ENCODE measurements around the gene SRSF4.
"Not testable (repeated sequence)": the region's sequence is repeated elsewhere in the genome, so short reads cannot be mapped to it uniquely, and the experiment has no call there.

Gene SRSF4

DNA sequence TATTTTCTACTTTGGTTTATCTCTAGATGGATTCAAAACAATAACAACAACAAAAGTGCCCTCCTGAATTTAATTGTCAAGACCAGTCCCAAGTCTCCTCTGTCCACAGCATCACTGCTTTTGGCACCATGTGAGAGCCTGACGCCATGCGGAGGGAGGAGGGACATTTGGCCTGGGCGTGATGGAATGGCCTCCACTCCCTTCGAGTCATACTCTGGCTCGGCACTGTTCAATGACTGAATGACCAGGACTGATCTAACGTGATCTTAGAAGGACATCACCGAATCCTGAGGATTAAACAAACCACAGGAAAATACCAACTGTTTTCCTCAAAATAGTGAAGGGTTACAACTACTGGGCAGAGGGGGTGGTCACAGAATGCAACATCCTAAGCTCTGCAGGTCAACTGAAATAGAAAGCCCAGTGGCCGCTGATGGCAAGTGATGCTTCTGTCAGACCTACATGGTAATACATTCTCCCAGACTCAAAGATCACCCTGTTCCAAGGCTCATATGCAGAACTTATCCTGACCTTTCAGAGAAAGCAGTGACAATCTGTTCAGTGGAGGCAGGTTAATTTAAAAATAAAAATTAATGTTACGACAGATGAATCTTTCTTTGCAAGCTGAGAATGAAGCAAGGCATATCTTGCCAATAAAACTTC lies 19.1 kb downstream of the SRSF4 start:
- no peak for DNase-seq

GRCh38 chr1:29162025-29162424 lies 19.7 kb downstream of the SRSF4 start:
- no peak for DNase-seq

GRCh38 chr1:29159773-29160172 lies 21.9 kb downstream of the SRSF4 start:
- no peak for DNase-seq

GRCh38 chr1:29157269-29157601 lies 24.5 kb downstream of the SRSF4 start:
- no peak for DNase-seq

DNA sequence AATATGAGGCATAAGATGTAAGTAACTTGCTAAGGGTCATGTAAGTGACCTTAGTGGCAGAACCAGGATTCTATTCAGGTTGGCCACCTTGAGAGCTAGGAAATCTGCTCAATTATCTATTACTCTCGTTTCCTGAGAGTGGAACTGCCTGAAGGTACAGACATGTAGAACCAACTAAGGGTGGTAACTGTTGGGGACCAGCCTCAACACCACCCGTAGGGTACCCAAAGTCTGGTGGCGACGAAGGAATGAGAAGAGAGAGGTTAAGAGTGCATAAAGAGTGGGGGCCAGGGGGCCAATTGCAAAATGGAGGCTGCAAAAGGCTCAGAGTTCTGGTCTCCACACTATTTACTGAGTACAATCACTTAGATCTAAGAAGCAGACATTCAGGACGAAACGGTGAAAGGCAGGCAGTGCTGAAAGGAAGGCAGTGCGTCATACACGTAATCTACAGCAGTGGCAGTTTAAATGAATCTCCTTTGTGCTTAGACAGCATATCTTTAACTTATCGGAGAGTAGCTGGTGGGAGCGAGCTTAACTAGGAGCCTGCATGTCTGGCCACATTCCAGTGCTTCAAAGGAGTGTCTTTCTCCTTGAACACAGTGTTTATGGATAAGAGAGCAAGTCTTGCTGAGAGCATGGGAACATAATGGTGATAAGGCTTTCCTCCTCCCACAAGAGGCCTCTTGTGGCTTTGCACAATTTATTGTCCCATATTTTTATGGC lies 25.0 kb downstream of the SRSF4 start:
- no peak for DNase-seq

- no peak for DNase-seq
Observed at GRCh38 chr1:29152046-29152805, 29.5 kb downstream of the SRSF4 start.

- not testable (repeated sequence) for DNase-seq
Observed at GRCh38 chr1:29150346-29150745, 31.4 kb downstream of the SRSF4 start.

GRCh38 chr1:29148656-29149491 lies 32.8 kb downstream of the SRSF4 start:
- no peak for DNase-seq

- DNase-seq = no peak
Observed at GRCh38 chr1:29145739-29146437, 35.8 kb downstream of the SRSF4 start.

DNA sequence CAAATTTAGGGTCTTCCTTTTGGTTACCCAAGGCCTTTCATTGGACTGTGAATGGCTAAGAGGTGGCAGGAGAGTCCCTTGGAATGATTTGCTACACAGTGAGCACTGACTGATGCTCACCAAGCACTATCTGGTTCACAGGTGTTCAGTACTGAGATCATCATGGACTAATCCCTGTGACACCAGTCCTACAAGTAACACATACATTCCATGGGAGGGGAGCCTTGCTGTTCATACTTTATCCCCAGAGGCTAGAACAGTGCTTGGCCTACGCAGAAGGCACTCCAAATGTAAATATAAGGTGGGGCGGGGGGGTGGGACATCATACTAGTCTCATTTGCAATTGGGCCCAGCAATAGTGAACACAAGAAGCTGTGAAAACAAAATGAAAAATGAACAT lies 37.5 kb downstream of the SRSF4 start:
- no peak for DNase-seq

DNA sequence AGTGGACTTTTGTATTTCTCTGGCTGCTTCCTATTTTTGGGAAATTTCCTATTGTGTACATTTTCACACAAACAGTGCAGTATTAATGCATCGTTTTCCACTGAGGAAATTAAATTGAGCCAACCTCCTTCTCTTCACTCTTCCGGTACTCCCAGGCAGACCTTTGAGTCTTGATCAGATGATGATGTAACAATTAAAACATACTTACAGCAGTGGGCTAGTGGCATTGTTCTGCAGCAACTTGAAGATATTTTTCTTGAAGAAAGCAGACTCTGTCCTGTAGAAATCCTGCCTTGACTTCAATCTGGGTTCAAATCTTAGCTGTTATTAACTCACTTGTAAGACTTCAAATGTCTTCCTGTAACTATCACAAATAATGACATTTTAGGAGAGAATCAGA lies 39.0 kb downstream of the SRSF4 start:
- no peak for DNase-seq

DNA sequence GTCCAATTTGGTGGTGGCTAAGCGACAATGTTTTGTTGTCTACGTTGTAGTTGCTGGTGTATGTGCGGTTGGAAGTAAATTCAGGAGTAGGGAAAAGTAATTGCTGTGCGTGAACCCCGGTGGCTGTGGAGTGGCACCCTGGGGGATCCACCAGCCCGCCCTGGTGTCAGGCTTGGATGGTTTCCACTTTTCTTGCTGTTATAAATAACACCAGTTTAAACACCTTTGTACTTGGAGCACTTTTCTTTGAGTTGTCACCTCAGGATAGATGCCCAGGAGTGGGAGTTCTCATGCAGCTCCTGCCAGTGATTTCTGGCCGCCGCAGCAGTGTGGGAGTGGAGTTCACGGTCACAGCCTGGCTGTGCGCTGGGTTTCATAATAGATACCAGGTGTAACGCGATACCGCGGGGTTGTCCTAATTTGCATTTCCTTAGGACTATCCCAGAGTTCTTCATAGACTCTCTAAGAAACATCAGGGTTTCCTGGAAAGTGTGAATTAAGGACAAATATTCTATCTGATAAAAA lies 45.2 kb downstream of the SRSF4 start:
- no peak for DNase-seq

- no peak for DNase-seq
Observed at GRCh38 chr1:29134695-29135028, 47.0 kb downstream of the SRSF4 start.

DNA sequence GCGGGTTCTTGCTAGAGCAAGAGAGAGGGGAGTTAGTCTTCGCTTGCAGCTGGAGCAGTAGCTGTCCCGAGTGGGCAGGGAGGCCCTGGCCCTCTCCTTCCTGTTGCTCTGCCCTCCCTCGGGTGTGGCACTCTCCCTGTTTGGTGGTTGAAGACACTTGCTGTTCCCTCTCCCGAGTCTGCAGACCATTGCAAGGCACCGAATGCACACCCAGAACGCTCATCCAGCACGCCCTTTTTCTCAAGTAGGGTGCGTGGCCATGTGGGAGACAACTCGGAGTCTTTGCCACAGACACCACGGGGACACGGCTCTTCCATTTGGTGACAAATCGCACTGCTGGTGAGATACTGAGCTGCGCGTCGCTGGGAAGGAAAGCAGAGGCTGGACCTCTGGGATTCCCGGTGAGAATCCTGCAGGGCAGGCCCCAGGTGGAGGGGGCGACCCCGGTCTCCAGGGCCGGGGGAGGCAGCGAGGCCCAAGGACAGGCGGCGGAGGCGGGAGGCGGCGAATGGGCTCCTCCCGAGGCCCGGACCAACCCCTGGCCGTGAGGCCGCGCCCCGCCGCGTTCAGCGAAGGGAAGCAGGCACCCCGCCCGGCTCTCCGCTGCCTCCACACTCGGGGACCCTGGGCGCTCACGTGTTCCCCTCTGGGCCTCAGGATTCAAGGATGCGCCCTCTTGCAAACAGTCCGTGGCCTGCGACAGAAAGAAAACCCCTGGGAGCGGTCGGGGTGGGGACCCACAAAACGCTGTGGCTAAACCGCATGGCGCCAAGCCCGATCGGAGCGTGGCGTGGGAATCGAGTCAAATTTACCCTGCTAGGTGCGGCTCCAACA lies 47.6 kb downstream of the SRSF4 start:
- no peak for DNase-seq

GRCh38 chr1:29131056-29131455 lies 50.6 kb downstream of the SRSF4 start:
- not testable (repeated sequence) for DNase-seq

GRCh38 chr1:29129916-29130315 lies 51.8 kb downstream of the SRSF4 start:
- no peak for DNase-seq

DNA sequence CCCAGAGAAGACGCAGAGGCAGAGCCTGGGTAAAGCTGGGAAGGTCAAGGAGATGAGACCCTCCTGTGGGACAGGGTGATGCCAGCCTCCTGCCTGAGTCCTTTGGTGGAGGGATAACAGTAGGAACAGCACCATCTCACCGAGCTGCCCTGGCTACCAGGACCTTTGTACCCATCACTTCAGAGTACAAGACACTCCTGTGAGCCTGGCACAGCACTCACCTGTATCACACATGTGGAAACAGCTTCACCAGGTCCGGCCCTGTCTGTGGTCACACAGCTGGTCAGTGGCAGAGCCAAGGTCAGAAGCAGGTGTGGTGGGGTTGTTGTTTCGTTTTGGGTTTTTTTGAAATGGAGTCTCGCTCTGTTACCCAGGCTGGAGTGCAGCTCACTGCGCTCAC lies 53.0 kb downstream of the SRSF4 start:
- no peak for DNase-seq

- no peak for DNase-seq
Observed at GRCh38 chr1:29126198-29126597, 55.5 kb downstream of the SRSF4 start.

GRCh38 chr1:29125788-29126187 lies 55.9 kb downstream of the SRSF4 start:
- DNase-seq = no peak

DNA sequence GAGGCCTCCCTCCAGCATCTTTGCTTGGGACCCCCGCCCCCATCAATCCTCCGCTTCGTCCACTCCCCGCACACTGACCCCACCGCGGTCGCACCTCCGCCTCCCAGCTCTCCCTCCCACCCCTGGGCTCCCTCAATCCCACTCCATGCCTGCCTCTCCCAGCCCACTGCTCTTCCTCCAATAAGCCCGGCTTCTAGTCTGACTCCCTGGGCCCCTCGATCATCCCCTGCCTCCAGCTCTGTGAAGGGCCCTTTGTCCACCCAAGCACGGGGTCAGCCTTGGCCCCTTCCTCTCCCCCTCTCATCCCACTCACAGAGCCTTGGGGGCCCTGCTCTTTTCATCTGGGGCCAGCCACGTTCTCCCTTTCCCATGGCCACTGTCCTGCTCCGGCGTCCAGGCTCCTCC lies 56.5 kb downstream of the SRSF4 start:
- no peak for DNase-seq

Data from SIG-M5 (cell line).